HCT116 (cell line): Measurements from ENCODE around the gene ZBTB33. TPM values are rescaled to one million over a fixed set of nuclear protein-coding genes. Genes with fewer than 3 reads are reported as not detected.

Experiments
- ATAC-seq: fragments of 200-7000 bp; cut with Tn5 transposase; 2 replicates; pipeline ENCODE4 v1.9.1; 2020; ENCODE audit warnings: mild to moderate bottlenecking, moderate library complexity
- BruUV-seq: library from RNA; stranded (reverse); fragments of 400-500 nt; replicated peaks from 2 replicates; lab custom pipeline; 2021; lab: Mats Ljungman, UMichigan
- CTCF ChIA-PET: fragments of 300-600 bp; sonication (Branson Sonifier 250); formaldehyde crosslinking; loops from one replicate; lab custom pipeline; 2021; ENCODE audit warnings: antibody characterized with exemption; lab: Charles Lee
- POLR2A ChIA-PET: fragments of 300-600, 350-600 bp; sonication (Branson Sonifier 250); formaldehyde crosslinking; loops from one replicate; lab custom pipeline; 2021; ENCODE audit warnings: antibody characterized with exemption; lab: Charles Lee
- RAD21 ChIA-PET, 2 experiments: fragments of 300-600 bp; sonication (Branson Sonifier 250); formaldehyde crosslinking; loops; one replicate each; lab custom pipeline; 2023; ENCODE audit warnings: low total read pairs in 2 of 2; ENCODE audit not compliant: uncharacterized antibody in 2 of 2, unreplicated experiment in 2 of 2, low non-redundant PET in 1 of 2; lab: Charles Lee
- DNase-seq: peaks from one replicate; pipeline ENCODE4 v3.0.0-alpha.2; 2010; ENCODE audit warnings: low read depth, low spot score
- H2AFZ ChIP-seq: fragments of 200-600 bp; shearing (Covaris generic), sonication (generic); 2 replicates; pipeline ENCODE4 v1.6.1; 2017; ENCODE audit warnings: low read depth, mixed run types, mixed read lengths, antibody characterized with exemption, low read length; ENCODE audit not compliant: poor library complexity, severe bottlenecking
- H3K27ac ChIP-seq: 2 replicates; pipeline ENCODE4 v1.5.1; 2012; ENCODE audit warnings: low read depth, low read length
- H3K27me3 ChIP-seq: fragments of 200-600 bp; sonication (generic); 2 replicates; pipeline ENCODE4 v1.6.1; 2016; ENCODE audit warnings: mixed run types, low read length, mixed read lengths; ENCODE audit not compliant: insufficient read depth
- H3K36me3 ChIP-seq, 2 experiments: fragments of 200-500 bp in 1 of 2; fragments of 200-600 bp in 1 of 2; sonication (Bioruptor generic) in 1 of 2; sonication (generic) in 1 of 2; 2 replicates each; pipeline versions ENCODE4 v1.5.1 to v1.6.1; 2014 to 2016; ENCODE audit warnings: low read length in 2 of 2, inconsistent platforms in 1 of 2, mixed read lengths in 1 of 2, mixed run types in 1 of 2; ENCODE audit not compliant: insufficient read depth in 2 of 2, control insufficient read depth in 1 of 2
- H3K4me1 ChIP-seq, 2 experiments: fragments of 200-600 bp in 1 of 2; sonication (generic) in 1 of 2; 2 replicates each; pipeline versions ENCODE4 v1.5.1 to v1.6.1; 2012 to 2017; ENCODE audit warnings: low read length in 2 of 2, inconsistent platforms in 1 of 2, mild to moderate bottlenecking in 1 of 2, mixed read lengths in 1 of 2, mixed run types in 1 of 2, moderate library complexity in 1 of 2; ENCODE audit not compliant: insufficient read depth in 2 of 2, control insufficient read depth in 1 of 2
- H3K4me2 ChIP-seq: fragments of 200-600 bp; sonication (generic); 2 replicates; pipeline ENCODE4 v1.6.1; 2017; ENCODE audit warnings: mixed run types, low read length, mixed read lengths
- H3K4me3 ChIP-seq, 2 experiments: fragments of 200-600 bp in 1 of 2; sonication (generic) in 1 of 2; replicated peaks in 1 of 2; 2 replicates each; pipeline ENCODE4 v1.5.1; 2011 to 2016; ENCODE audit warnings: low read length in 2 of 2, control low read depth in 1 of 2, low read depth in 1 of 2, mild to moderate bottlenecking in 1 of 2, mixed read lengths in 1 of 2, mixed run types in 1 of 2
- H3K79me2 ChIP-seq: fragments of 200-600 bp; sonication (generic); 2 replicates; pipeline ENCODE4 v1.6.1; 2017; ENCODE audit warnings: mild to moderate bottlenecking, mixed run types, low read length, moderate library complexity, mixed read lengths; ENCODE audit not compliant: insufficient read depth
- H3K9ac ChIP-seq: fragments of 200-600 bp; sonication (generic); 2 replicates; pipeline ENCODE4 v1.6.1; 2016; ENCODE audit warnings: low read length, mixed read lengths
- H3K9me2 ChIP-seq: fragments of 200-600 bp; sonication (generic), shearing (Covaris generic); 2 replicates; pipeline ENCODE4 v1.6.1; 2017; ENCODE audit warnings: mixed run types, mild to moderate bottlenecking, moderate library complexity; ENCODE audit not compliant: insufficient read depth
- H3K9me3 ChIP-seq, 2 experiments: fragments of 200-500 bp in 1 of 2; fragments of 200-600 bp in 1 of 2; sonication (Bioruptor generic) in 1 of 2; sonication (generic) in 1 of 2; 2 replicates each; pipeline ENCODE4 v1.6.1; 2014 to 2017; ENCODE audit warnings: low read length in 2 of 2, mixed read lengths in 2 of 2, inconsistent platforms in 1 of 2, low read depth in 1 of 2, mild to moderate bottlenecking in 1 of 2, mixed run types in 1 of 2, moderate library complexity in 1 of 2; ENCODE audit not compliant: control insufficient read depth in 1 of 2, insufficient read depth in 1 of 2
- H4K20me1 ChIP-seq: fragments of 200-600 bp; sonication (generic), shearing (Covaris generic); 2 replicates; pipeline ENCODE4 v1.6.1; 2017; ENCODE audit warnings: mixed run types, mild to moderate bottlenecking, moderate library complexity; ENCODE audit not compliant: insufficient read depth
- ATF3 ChIP-seq: IDR thresholded peaks from 2 replicates; pipeline ENCODE4 v1.6.1; 2012
- CBX3 ChIP-seq: IDR thresholded peaks from 2 replicates; pipeline ENCODE4 v1.6.1; 2012; ENCODE audit warnings: low read depth
- ELF1 ChIP-seq: IDR thresholded peaks from 2 replicates; pipeline ENCODE4 v1.6.1; 2012; ENCODE audit warnings: low read depth, borderline replicate concordance
- EZH2 ChIP-seq: fragments of 200-600 bp; sonication (generic); IDR thresholded peaks from 2 replicates; pipeline ENCODE4 v1.6.1; 2017; ENCODE audit warnings: antibody characterized with exemption, mixed run types
- JUND ChIP-seq: IDR thresholded peaks from 2 replicates; pipeline ENCODE4 v1.6.1; 2012
- MAX ChIP-seq: IDR thresholded peaks from 2 replicates; pipeline ENCODE4 v1.6.1; 2012
- POLR2AphosphoS5 ChIP-seq: IDR thresholded peaks from 2 replicates; pipeline ENCODE4 v1.6.1; 2011; ENCODE audit warnings: mild to moderate bottlenecking, low read depth, low read length, moderate library complexity
- REST ChIP-seq: IDR thresholded peaks from 2 replicates; pipeline ENCODE4 v1.6.1; 2012; ENCODE audit warnings: low read depth
- SIN3A ChIP-seq: IDR thresholded peaks from 2 replicates; pipeline ENCODE4 v1.6.1; 2012; ENCODE audit warnings: low read depth
- SRF ChIP-seq: IDR thresholded peaks from 2 replicates; pipeline ENCODE4 v1.6.1; 2012; ENCODE audit warnings: low read depth
- intact Hi-C: fragments of 100-400 bp; cut with micrococcal nuclease; formaldehyde crosslinking; loops from 2 replicates; pipeline ENCODE4 v1.10.0; 2022
- total RNA-seq: library from RNA; stranded (reverse); gene quantifications from one replicate; pipeline ENCODE4 v1.2.1, GENCODE V29; 2021; ENCODE audit not compliant: unreplicated experiment
- TF ChIP-seq, protein P1 (sequence below), 3 experiments: fragments of 200-600 bp in 1 of 3; sonication (generic) in 1 of 3; IDR thresholded peaks in 2 of 3; conservative IDR thresholded peaks in 1 of 3; 2 replicates each; pipeline ENCODE4 v1.5.1; 2012 to 2017; ENCODE audit warnings: low read depth in 2 of 3, low read length in 2 of 3, antibody characterized with exemption in 1 of 3, borderline replicate concordance in 1 of 3, control low read depth in 1 of 3, mild to moderate bottlenecking in 1 of 3, mixed read lengths in 1 of 3, mixed run types in 1 of 3, moderate library complexity in 1 of 3; ENCODE audit not compliant: insufficient read depth in 1 of 3

Gene ZBTB33
- total RNA-seq, 1 experiment from 2014 or later: 12.3 TPM

- no peak for TF ChIP-seq CBX3
- TF ChIP-seq EZH2: no peak
- no peak for TF ChIP-seq ELF1
- no peak for TF ChIP-seq SRF
- Histone ChIP-seq H3K9ac (no peak overlapping the region), H3K27me3 (no peaks in the 10 kb centered on the region), H3K9me3 (no peaks in the 10 kb centered on the region), H3K9me2 (no peaks in the 10 kb centered on the region), H2AFZ (no peak overlapping the region), H3K79me2 (no peaks in the 10 kb centered on the region), H3K27ac (no peak overlapping the region), H3K4me2 (no peak overlapping the region), H3K36me3 (no peaks in the 10 kb centered on the region), H3K4me3 (no peak overlapping the region), H4K20me1 (no peaks in the 10 kb centered on the region), H3K4me1 (peaks cover 0 to 5% of the 10 kb centered on the region in 2 experiments; a peak in 2 of 4 replicates)
- DNase-seq: no peak
- CTCF ChIA-PET: no interaction called here
- POLR2A ChIA-PET: no interaction called here
- intact Hi-C loops: no loop called here
- no peak for ATAC-seq
- RAD21 ChIA-PET: no interaction called here
- no TSS peak for BruUV-seq
Observed at GRCh38 chrX:120305531-120306141, 55.0 kb downstream of the ZBTB33 start.

- CTCF ChIA-PET: no interaction called here
- ATAC-seq (no peak), DNase-seq (no peak)
- no peak overlapping the region for H3K9ac ChIP-seq
- BruUV-seq: no TSS peak
- RAD21 ChIA-PET: no interaction called here
- no peaks in the 10 kb centered on the region for H3K9me2 ChIP-seq
- no peak overlapping the region for H3K27ac ChIP-seq
- no peaks in the 10 kb centered on the region for H3K27me3 ChIP-seq
- H2AFZ ChIP-seq: no peak overlapping the region
- H3K4me1 ChIP-seq: peaks cover 0 to 5% of the 10 kb centered on the region in 2 experiments; a peak in 2 of 4 replicates
- no peaks in the 10 kb centered on the region for H3K36me3 ChIP-seq
- H3K4me2 ChIP-seq: no peak overlapping the region
- no peaks in the 10 kb centered on the region for H4K20me1 ChIP-seq
- H3K79me2 ChIP-seq: no peaks in the 10 kb centered on the region
- POLR2A ChIA-PET: no interaction called here
- H3K9me3 ChIP-seq: no peaks in the 10 kb centered on the region
- H3K4me3 ChIP-seq: no peak overlapping the region
- intact Hi-C loops: no loop called here
- TF ChIP-seq EZH2 (no peak), ELF1 (no peak), POLR2AphosphoS5 (no peak), MAX (no peak), JUND (no peak), ATF3 (no peak), SIN3A (no peak), REST (no peak)
- TF ChIP-seq, protein P1, sequence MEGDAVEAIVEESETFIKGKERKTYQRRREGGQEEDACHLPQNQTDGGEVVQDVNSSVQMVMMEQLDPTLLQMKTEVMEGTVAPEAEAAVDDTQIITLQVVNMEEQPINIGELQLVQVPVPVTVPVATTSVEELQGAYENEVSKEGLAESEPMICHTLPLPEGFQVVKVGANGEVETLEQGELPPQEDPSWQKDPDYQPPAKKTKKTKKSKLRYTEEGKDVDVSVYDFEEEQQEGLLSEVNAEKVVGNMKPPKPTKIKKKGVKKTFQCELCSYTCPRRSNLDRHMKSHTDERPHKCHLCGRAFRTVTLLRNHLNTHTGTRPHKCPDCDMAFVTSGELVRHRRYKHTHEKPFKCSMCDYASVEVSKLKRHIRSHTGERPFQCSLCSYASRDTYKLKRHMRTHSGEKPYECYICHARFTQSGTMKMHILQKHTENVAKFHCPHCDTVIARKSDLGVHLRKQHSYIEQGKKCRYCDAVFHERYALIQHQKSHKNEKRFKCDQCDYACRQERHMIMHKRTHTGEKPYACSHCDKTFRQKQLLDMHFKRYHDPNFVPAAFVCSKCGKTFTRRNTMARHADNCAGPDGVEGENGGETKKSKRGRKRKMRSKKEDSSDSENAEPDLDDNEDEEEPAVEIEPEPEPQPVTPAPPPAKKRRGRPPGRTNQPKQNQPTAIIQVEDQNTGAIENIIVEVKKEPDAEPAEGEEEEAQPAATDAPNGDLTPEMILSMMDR (IDR thresholded peaks at IDR 0.05 in 2 of 3, conservative IDR thresholded peaks at IDR 0.05 in 1 of 3; ENCODE audit: borderline replicate concordance in 1 of 3, insufficient read depth in 1 of 3, low read depth in 2 of 3, low read length in 2 of 3): no peak
Observed at GRCh38 chrX:120306630-120307029, 56.0 kb downstream of the ZBTB33 start.
